LNCAP (cell line): ENCODE data around the gene CES3.

Experiments used
- TF ChIP-seq, protein P1 (sequence below): fragments of 450-650 bp; IDR thresholded peaks from 2 replicates; pipeline ENCODE4 v1.5.1; 2017; ENCODE audit warnings: mild to moderate bottlenecking

The CES3 gene

DNA sequence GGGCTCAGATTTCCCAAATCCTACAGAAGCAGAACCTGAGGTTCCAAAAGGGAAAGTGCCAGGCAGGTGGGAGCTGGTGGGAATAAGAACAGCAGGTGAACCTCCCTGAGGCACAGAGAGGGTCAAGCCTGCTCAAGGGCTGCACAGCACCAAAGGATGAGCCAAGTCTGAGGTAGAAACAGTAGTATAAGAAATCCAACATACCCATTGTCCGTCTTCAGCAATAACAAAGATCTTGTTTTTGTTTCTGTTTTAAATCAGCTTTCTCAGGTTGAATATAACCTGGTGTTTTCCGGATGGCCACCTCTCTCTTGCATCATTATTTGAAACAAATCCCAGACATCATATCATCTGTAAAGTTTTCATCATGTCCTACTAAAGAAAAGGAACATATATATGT is 10.6 kb upstream of the CES3 start:
- TF ChIP-seq, protein P1, sequence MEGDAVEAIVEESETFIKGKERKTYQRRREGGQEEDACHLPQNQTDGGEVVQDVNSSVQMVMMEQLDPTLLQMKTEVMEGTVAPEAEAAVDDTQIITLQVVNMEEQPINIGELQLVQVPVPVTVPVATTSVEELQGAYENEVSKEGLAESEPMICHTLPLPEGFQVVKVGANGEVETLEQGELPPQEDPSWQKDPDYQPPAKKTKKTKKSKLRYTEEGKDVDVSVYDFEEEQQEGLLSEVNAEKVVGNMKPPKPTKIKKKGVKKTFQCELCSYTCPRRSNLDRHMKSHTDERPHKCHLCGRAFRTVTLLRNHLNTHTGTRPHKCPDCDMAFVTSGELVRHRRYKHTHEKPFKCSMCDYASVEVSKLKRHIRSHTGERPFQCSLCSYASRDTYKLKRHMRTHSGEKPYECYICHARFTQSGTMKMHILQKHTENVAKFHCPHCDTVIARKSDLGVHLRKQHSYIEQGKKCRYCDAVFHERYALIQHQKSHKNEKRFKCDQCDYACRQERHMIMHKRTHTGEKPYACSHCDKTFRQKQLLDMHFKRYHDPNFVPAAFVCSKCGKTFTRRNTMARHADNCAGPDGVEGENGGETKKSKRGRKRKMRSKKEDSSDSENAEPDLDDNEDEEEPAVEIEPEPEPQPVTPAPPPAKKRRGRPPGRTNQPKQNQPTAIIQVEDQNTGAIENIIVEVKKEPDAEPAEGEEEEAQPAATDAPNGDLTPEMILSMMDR = no peak

GRCh38 chr16:66950971-66951790 is 9.9 kb upstream of the CES3 start:
- TF ChIP-seq, protein P1 = no peak

GRCh38 chr16:66952430-66953110 is 8.5 kb upstream of the CES3 start:
- TF ChIP-seq, protein P1 = no peak

- TF ChIP-seq, protein P1 = no peak
These were observed 7.5 kb upstream of the CES3 start for GRCh38 chr16:66953462-66954096.

DNA sequence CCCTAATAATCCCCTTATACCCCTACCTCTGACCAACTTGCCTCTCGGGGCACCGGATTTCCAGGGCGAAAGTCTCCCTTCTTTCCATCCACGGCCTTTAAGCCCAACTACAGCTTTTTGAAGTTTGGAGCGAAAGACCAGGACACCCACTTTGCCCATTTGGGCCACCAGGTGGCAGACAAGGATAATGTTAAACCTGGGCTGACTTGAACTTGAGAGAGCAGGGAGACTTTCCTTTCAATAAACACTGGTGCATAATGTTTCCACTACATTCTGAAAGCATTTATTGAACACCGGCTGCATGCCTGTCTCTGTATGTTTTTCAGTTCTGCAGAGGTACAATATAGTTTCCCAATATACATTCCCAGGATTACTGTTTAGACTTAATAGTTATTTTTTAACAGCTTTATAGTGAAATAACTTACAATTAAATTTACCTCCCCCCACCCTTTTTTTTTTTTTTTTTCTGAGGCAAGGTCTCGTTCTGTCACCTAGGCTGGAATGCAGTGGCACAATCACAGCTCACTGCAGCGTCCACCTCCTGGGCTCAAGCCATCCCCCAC is 6.9 kb upstream of the CES3 start:
- TF ChIP-seq, protein P1 = peak; percentile 82

DNA sequence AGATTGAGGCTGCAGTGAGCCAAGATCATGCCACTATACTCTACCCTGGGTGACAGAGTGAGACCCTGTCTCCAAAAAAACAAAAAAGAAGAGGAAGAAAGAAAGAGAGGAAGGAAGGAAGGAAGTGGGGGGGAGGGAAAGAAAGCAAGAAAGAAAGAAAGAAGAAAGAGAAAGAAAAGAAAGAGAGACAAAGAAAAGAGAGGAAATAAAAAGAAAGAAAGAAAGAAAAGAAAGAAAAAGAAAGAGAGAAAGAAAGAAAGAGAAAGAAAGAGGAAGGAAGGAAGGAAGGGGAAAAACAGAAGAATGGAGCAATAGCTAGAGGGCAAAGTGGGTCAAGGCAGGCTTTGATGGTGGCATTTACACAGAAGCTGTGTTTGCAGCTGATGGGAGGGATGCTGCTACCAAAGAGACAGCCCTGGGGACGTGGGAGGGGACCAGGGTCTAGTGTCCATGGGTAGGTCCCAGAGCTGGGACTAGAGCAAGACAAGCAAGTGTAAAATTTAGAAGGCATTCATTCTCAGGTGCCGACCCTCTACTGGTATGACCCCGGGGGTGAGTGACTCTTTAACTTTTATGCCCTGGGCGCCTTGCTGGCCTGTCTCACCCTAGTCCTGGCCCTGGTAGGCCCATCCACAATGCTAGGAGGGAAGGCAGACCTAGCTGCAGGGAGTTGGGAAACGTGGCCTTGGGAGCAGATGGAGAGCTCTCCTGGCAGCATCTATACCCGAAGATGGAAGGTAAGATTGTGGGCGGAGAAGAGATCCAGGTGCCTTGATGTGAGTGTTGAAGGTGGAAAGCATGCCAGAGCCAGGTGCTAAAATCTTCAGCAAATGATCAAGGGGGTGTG is 2.0 kb upstream of the CES3 start:
- TF ChIP-seq, protein P1 = no peak

DNA sequence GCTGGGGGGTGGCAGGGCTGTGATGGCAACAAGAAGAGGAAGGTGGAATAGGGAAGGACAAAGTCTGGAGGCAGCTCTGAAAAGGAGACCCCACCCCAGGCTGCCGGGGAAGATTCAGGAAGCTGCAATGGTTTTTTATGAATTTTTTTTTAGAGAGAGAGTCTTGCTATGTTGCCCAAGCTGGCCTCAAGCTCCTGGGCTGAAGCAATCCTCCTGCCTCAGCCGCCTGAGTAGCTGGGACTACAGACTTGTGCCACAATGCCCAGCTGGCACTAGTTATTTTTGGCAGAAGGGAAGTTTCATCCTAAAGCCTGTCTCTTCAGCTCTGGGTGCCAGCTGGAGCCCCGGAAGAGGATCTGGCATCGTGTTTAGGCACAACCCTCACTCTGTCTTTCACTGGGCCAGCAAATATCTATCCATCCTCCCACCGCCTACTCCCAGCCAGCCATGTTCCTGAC is 1.3 kb upstream of the CES3 start:
- TF ChIP-seq, protein P1 = no peak
